Type B pancreatic cell (in vitro differentiated cells): Measurements from ENCODE around the gene GPRIN3. TPM values are rescaled to one million over a fixed set of nuclear protein-coding genes. Genes with fewer than 3 reads are reported as not detected.

Experiments used
- DNase-seq: peaks from one replicate; pipeline ENCODE4 v3.0.0; 2021; ENCODE audit warnings: mixed read lengths; ENCODE audit not compliant: unreplicated experiment; ENCODE audit errors: extremely low spot score
- H3K27ac Mint-ChIP-seq: 2 replicates; pipeline ENCODE4 v1.8.0; 2021; ENCODE audit warnings: mild to moderate bottlenecking, mixed read lengths
- H3K27me3 Mint-ChIP-seq: 2 replicates; pipeline ENCODE4 v1.8.0; 2021; ENCODE audit warnings: mixed read lengths
- H3K36me3 Mint-ChIP-seq: 2 replicates; pipeline ENCODE4 v1.8.0; 2021; ENCODE audit warnings: mixed read lengths
- H3K4me1 Mint-ChIP-seq: one replicate; pipeline ENCODE4 v1.8.0; 2021; ENCODE audit warnings: mixed read lengths; ENCODE audit not compliant: unreplicated experiment
- H3K4me3 Mint-ChIP-seq: 2 replicates; pipeline ENCODE4 v1.8.0; 2021; ENCODE audit warnings: mild to moderate bottlenecking, mixed read lengths
- H3K9me3 Mint-ChIP-seq: 2 replicates; pipeline ENCODE4 v1.8.0; 2021; ENCODE audit warnings: mixed read lengths
- total RNA-seq: library from RNA; stranded (reverse); gene quantifications from 2 replicates; pipeline ENCODE4 v1.2.1, GENCODE V29; 2021; ENCODE audit warnings: low replicate concordance
- TF ChIP-seq, protein P1 (sequence below): fragments of 200-600 bp; sonication (generic); conservative IDR thresholded peaks from 2 replicates; pipeline ENCODE4 v1.5.0; 2021; ENCODE audit warnings: antibody characterized with exemption, mild to moderate bottlenecking

Gene GPRIN3
- total RNA-seq, 1 donor from 2014 or later = 4.5 TPM

DNA sequence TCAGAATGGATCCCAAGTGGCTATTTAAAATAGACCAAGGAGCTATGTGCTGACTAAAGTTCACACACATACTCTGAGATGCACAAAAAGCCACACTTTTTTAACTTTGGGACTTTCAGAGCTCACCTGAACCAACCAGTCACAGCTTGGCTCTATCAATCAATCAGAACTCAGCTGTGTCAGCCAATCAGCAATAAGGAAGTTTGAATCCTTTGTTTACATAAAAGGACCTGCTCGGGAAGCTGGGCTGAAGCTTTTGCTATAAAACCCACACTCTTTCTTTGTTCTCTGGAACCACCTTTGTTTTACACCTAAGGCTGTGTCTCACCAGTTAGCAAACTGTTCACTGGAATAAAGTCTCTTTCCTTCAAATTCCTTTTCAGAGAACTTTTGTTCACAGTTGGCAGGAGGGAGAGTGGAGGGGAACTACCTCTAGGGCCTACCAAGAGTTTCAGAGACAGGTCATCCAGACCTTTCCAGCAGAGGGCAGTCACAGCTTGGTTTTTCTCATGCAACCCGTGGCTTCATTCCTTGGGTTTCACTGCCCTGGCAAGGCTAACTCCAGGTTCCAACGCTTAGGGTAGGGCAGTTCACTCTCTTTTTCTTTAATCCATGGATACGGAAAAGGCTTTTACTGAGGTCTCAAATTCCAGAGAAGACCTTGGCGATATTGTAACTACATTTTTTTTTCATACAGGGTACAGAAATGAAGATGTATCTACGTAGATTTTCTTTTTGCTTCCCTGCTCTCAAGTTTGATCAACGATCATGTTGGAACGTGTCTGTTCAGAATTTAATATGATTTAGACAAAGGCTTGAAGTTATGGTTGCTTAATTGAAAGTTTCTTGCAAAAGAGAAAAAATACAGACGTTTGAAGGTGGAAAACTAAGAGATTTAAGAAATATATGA lies 80.7 kb downstream of the GPRIN3 start:
- TF ChIP-seq, protein P1, sequence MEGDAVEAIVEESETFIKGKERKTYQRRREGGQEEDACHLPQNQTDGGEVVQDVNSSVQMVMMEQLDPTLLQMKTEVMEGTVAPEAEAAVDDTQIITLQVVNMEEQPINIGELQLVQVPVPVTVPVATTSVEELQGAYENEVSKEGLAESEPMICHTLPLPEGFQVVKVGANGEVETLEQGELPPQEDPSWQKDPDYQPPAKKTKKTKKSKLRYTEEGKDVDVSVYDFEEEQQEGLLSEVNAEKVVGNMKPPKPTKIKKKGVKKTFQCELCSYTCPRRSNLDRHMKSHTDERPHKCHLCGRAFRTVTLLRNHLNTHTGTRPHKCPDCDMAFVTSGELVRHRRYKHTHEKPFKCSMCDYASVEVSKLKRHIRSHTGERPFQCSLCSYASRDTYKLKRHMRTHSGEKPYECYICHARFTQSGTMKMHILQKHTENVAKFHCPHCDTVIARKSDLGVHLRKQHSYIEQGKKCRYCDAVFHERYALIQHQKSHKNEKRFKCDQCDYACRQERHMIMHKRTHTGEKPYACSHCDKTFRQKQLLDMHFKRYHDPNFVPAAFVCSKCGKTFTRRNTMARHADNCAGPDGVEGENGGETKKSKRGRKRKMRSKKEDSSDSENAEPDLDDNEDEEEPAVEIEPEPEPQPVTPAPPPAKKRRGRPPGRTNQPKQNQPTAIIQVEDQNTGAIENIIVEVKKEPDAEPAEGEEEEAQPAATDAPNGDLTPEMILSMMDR = peak; percentile 89
- Mint-ChIP-seq H3K4me3 (peak overlapping the region; percentile 49), H3K27me3 (no peaks in the 10 kb centered on the region), H3K36me3 (no peaks in the 10 kb centered on the region), H3K9me3 (no peaks in the 10 kb centered on the region), H3K27ac (no peak overlapping the region), H3K4me1 (peaks cover 6% of the 10 kb centered on the region)
- DNase-seq = peak; percentile 72

DNA sequence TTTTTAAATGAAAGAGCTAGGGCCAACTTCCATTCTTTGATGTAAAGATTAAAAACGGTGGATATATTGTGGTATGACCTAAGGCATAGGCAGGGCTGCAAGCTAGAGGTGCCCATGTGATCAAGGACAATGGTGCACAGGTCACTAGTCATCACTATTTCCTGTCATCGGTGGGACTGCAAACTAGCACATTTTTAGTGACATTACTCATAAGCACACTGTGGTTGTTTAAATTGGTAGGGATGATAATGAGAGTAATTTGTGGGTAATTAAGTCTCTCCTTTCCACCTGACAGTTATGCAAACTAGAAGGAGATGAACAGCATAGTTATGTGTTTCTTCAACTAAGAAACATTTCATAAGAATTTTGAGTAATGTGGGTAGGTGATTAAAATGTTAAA lies 85.4 kb downstream of the GPRIN3 start:
- DNase-seq = no peak
- Mint-ChIP-seq H3K27me3 (no peaks in the 10 kb centered on the region), H3K27ac (no peak overlapping the region), H3K9me3 (no peaks in the 10 kb centered on the region), H3K4me1 (peaks cover 5% of the 10 kb centered on the region), H3K4me3 (no peak overlapping the region), H3K36me3 (no peaks in the 10 kb centered on the region)
- TF ChIP-seq, protein P1 = no peak

DNA sequence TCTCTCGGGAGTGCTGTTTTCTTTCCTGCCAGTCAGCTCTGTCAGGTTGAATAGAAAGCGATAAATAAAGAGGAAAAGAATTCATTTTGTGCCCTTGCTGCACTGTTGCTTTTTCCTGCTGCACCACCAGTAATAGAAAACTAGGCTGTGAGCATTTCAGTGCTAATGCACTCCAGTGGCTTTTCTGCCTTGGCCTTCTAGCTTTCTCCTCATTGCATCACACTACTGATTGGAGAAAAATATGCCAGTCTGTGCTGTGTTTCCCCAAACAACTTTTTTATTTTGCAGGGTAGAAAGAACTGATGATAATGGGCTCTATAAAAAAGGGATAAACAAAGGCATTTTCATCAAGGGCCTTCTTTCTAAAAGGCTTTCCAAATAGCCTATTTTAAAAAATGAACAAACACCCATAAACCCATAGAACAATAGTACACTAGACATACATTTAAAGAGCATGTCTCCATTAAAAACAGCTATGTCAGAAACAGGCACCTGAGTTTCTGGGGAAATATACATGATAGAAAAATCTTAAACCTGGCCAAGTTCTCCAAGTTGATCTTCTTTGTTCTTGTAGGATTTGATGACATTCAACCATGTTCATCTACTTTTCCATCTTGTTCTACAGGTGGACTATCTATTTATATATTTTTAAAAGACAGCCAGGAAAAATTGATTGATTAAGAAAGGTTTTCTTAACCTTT lies 86.3 kb downstream of the GPRIN3 start:
- TF ChIP-seq, protein P1 = no peak
- DNase-seq = no peak
- Mint-ChIP-seq H3K9me3 (no peaks in the 10 kb centered on the region), H3K27ac (no peak overlapping the region), H3K27me3 (no peaks in the 10 kb centered on the region), H3K36me3 (no peaks in the 10 kb centered on the region), H3K4me1 (no peaks in the 10 kb centered on the region), H3K4me3 (no peak overlapping the region)

DNA sequence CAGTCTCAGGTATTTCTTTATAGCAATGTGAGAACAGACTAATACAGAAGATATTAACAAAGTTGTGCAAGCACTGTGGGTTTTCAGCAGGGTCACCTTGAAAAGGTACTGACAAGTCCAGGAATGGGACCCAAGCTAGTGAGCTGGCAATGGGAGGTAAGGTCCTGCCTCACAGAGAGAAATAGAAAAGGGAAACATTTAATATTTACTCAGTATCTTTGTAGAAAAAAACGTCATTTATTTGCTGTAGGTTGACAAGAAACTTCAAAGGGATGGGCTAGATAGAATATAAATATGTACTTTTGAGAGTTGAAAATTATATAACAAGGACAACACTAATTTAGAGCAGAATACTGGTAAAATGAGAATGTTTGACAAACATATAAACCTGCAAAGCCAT lies 89.0 kb downstream of the GPRIN3 start:
- Mint-ChIP-seq H3K27ac (no peak overlapping the region), H3K4me3 (no peak overlapping the region), H3K36me3 (no peaks in the 10 kb centered on the region), H3K27me3 (no peaks in the 10 kb centered on the region), H3K4me1 (no peaks in the 10 kb centered on the region), H3K9me3 (no peaks in the 10 kb centered on the region)
- TF ChIP-seq, protein P1 = no peak
- no peak for DNase-seq

DNA sequence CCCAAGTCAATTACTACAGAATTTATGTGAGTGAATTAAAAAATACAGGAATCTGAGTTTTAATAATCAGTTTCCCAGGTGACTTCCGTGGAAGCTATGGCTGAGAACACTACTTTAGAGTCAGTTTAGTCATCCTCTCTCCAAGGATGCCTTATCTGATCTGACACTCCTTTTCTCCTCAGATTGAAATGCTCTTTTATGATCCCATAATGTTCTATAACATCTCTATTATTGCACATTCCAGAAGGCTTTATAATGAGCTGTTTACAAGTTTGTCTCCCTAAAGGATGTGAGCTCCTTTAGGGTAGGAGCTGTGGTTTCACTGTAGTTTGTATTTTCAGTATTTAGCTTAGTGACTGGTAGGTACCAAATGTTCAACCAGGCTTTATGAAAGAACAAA lies 90.0 kb downstream of the GPRIN3 start:
- no peaks in the 10 kb centered on the region for H3K4me1 Mint-ChIP-seq
- H3K27ac Mint-ChIP-seq = no peak overlapping the region
- H3K9me3 Mint-ChIP-seq = no peaks in the 10 kb centered on the region
- H3K4me3 Mint-ChIP-seq = no peak overlapping the region
- no peaks in the 10 kb centered on the region for H3K27me3 Mint-ChIP-seq
- TF ChIP-seq, protein P1 = no peak
- DNase-seq = no peak
- no peaks in the 10 kb centered on the region for H3K36me3 Mint-ChIP-seq
